HK-2 (cell line): ENCODE results near the gene ELN.
"Not testable (repeated sequence)": the region's sequence is repeated elsewhere in the genome, so short reads cannot be mapped to it uniquely, and the experiment has no call there.

Experiments used
- DNase-seq: peaks from one replicate; pipeline ENCODE4 v3.0.0-alpha.2; 2018; ENCODE audit not compliant: unreplicated experiment

Gene ELN

GRCh38 chr7:74000489-74001149 is 27.4 kb upstream of the ELN start:
- no peak for DNase-seq

GRCh38 chr7:74001150-74001494 is 26.9 kb upstream of the ELN start:
- DNase-seq, result no peak

GRCh38 chr7:74002474-74003017 is 25.4 kb upstream of the ELN start:
- DNase-seq, result peak; percentile 69

GRCh38 chr7:74003621-74004020 is 24.4 kb upstream of the ELN start:
- DNase-seq, result no peak

GRCh38 chr7:74006032-74006431 is 21.9 kb upstream of the ELN start:
- no peak for DNase-seq

GRCh38 chr7:74006451-74007241 is 21.3 kb upstream of the ELN start:
- no peak for DNase-seq

GRCh38 chr7:74007242-74007567 is 20.8 kb upstream of the ELN start:
- DNase-seq, result no peak

- DNase-seq, result no peak
These were observed 19.3 kb upstream of the ELN start for GRCh38 chr7:74008687-74009086.

- no peak for DNase-seq
These were observed 18.3 kb upstream of the ELN start for GRCh38 chr7:74009719-74010118.

- no peak for DNase-seq
These were observed 17.6 kb upstream of the ELN start for GRCh38 chr7:74010407-74010806.

- not testable (repeated sequence) for DNase-seq
These were observed 16.6 kb upstream of the ELN start for GRCh38 chr7:74011421-74011820.

- no peak for DNase-seq
These were observed 15.1 kb upstream of the ELN start for GRCh38 chr7:74012842-74013249.

GRCh38 chr7:74013539-74014272 is 14.3 kb upstream of the ELN start:
- DNase-seq, result no peak

- DNase-seq, result no peak
These were observed 13.0 kb upstream of the ELN start for GRCh38 chr7:74014931-74015330.

GRCh38 chr7:74015670-74016069 is 12.3 kb upstream of the ELN start:
- no peak for DNase-seq

- no peak for DNase-seq
These were observed 10.8 kb upstream of the ELN start for GRCh38 chr7:74017125-74017524.

GRCh38 chr7:74018246-74018895 is 9.6 kb upstream of the ELN start:
- DNase-seq, result no peak

- DNase-seq, result no peak
These were observed 8.8 kb upstream of the ELN start for GRCh38 chr7:74019149-74019548.

- DNase-seq, result no peak
These were observed 7.6 kb upstream of the ELN start for GRCh38 chr7:74020390-74020789.

- DNase-seq, result no peak
These were observed 6.2 kb upstream of the ELN start for GRCh38 chr7:74021546-74022320.

GRCh38 chr7:74022507-74022906 is 5.5 kb upstream of the ELN start:
- DNase-seq, result no peak
